Vagina (tissue), 2 donors: ENCODE measurements around the gene NOS3.

ENCODE experiments used
- POLR2A ChIP-seq, 2 donors: fragments of 450-650 bp; IDR thresholded peaks; one replicate each; pipeline ENCODE4 v1.6.1; 2017; ENCODE audit warnings: antibody characterized with exemption in 2 of 2, mild to moderate bottlenecking in 2 of 2, moderate library complexity in 2 of 2
- POLR2AphosphoS5 ChIP-seq, 2 donors: sonication (generic); formaldehyde crosslinking; IDR thresholded peaks; one replicate each; pipeline ENCODE4 v1.9.0; 2017; ENCODE audit warnings: antibody characterized with exemption in 2 of 2, mild to moderate bottlenecking in 2 of 2, low read depth in 1 of 2; ENCODE audit not compliant: insufficient read depth in 1 of 2
- TF ChIP-seq, protein P1 (sequence below), 3 experiments: fragments of 450-650 bp in 2 of 3; fragments of 200-600 bp in 1 of 3; sonication (generic) in 1 of 3; IDR thresholded peaks; one replicate each; pipeline ENCODE4 v1.5.1; 2017 to 2019; ENCODE audit warnings: antibody characterized with exemption in 3 of 3, mild to moderate bottlenecking in 2 of 3, moderate library complexity in 2 of 3

DNA sequence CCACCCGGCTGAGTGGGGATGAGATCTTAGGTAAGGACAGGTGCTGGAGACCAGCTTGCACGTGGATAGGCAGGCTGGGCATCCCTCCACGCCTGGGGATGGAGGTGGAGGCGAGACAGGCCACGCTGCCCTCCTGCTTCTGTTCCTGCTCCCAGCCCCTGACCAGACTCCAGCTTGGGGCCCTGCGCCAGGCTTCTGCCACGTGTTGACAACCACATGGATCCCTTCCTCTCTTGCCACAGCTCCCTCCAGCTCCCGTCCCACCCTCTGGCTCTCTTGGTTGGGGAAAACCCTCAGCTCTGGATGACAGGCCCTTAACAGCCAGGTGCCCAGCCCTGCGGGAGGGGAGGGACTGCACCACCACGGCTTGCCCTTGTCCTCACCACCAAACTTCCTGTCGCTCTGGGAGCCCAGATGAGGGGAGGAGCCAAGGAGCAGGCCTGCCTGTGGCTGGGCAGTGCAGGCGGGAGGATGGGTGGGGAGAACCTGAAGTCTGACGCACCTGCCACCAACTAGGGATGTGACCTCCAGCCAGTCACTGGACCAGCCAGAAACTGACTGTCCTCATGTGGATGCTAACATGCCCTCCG, 48.7 kb upstream of the NOS3 start:
- TF ChIP-seq, protein P1, sequence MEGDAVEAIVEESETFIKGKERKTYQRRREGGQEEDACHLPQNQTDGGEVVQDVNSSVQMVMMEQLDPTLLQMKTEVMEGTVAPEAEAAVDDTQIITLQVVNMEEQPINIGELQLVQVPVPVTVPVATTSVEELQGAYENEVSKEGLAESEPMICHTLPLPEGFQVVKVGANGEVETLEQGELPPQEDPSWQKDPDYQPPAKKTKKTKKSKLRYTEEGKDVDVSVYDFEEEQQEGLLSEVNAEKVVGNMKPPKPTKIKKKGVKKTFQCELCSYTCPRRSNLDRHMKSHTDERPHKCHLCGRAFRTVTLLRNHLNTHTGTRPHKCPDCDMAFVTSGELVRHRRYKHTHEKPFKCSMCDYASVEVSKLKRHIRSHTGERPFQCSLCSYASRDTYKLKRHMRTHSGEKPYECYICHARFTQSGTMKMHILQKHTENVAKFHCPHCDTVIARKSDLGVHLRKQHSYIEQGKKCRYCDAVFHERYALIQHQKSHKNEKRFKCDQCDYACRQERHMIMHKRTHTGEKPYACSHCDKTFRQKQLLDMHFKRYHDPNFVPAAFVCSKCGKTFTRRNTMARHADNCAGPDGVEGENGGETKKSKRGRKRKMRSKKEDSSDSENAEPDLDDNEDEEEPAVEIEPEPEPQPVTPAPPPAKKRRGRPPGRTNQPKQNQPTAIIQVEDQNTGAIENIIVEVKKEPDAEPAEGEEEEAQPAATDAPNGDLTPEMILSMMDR (IDR thresholded peaks at IDR 0.05) = no peak
- TF ChIP-seq POLR2AphosphoS5 (IDR thresholded peaks at IDR 0.05; ENCODE audit: insufficient read depth in 1 of 2, low read depth in 1 of 2) (no peak), POLR2A (IDR thresholded peaks at IDR 0.05) (no peak)
